ENCODE data around the gene TMEM131L. TPM values are rescaled to one million over a fixed set of nuclear protein-coding genes. Genes with fewer than 3 reads are reported as not detected.

TMEM131L gene
- total RNA-seq, 1 experiment from 2014 or later, result 14.6 TPM

DNA sequence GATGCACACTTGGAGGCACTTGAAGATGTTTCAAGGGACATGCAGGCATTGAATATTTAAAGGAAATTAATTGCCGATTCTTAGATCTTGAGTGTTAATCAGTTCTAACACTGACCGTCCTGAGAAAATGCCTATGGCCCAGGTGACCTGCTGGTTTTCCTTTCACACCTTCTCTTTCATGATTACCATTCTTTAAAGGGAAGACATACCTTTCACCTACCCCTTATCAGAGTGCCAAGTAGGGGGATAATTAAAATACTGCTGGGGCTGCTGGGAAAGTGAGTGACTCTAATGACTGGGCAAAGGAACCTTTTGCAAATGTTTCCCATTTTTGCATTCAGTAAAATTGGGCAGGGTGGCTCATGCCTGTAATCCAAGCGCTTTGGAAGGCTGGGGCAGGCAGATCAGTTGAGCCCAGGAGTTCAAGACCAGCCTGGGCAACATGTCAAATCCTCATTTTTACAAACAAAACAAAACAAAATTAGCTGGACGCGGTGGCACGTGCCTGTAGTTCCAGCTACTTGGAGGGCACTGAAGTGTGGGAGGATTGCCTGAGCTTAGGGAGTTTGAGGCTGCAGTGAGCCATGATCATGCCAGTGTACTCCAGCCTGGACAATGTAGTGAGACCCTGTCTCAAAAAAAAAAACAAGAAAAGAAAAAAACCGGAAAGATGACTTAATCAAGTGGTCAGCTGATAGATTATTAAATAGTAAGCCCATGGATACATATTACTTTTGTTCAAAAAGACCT, 44.3 kb downstream of the TMEM131L start:
- Histone ChIP-seq H4K5ac (ENCODE audit: insufficient read length, low read depth, low read length) (no peak overlapping the region), H3K27ac (ENCODE audit: insufficient read length, low read depth, low read length) (no peak overlapping the region), H3K4ac (ENCODE audit: low read depth, low read length) (no peak overlapping the region), H3K18ac (ENCODE audit: insufficient read length, low read depth, low read length) (no peak overlapping the region), H3T11ph (ENCODE audit: low read length) (no peak overlapping the region), H3K23ac (ENCODE audit: insufficient read length, low read depth, low read length) (no peak overlapping the region), H3K27me3 (ENCODE audit: insufficient read depth, low read length) (no peaks in the 10 kb centered on the region), H3K56ac (ENCODE audit: insufficient read length, low read depth, low read length) (no peak overlapping the region), H2BK15ac (ENCODE audit: low read depth, low read length) (no peak overlapping the region), H4K91ac (ENCODE audit: insufficient read length, low read depth, low read length) (no peak overlapping the region), H2BK12ac (ENCODE audit: insufficient read length, low read depth, low read length) (no peak overlapping the region), H3K9me3 (ENCODE audit: control insufficient read depth, low read depth, low read length) (no peaks in the 10 kb centered on the region), H3K79me2 (ENCODE audit: insufficient read depth, low read length) (no peaks in the 10 kb centered on the region), H3K9ac (ENCODE audit: extremely low read depth, insufficient read length, low read length) (no peak overlapping the region), H3K4me1 (ENCODE audit: insufficient read depth, low read length) (peaks cover 9% of the 10 kb centered on the region; the same call in 1 of the 2 replicates), H4K20me1 (ENCODE audit: control insufficient read depth, insufficient read depth, insufficient read length) (no peaks in the 10 kb centered on the region), H3K23me2 (ENCODE audit: insufficient read length, low read depth, low read length, poor library complexity, severe bottlenecking) (no peaks in the 10 kb centered on the region), H2BK5ac (ENCODE audit: insufficient read length, low read length) (no peak overlapping the region), H3K79me1 (ENCODE audit: insufficient read depth, low read depth, low read length, poor library complexity, severe bottlenecking) (no peaks in the 10 kb centered on the region), H2BK120ac (ENCODE audit: low read depth, low read length, poor library complexity, severe bottlenecking) (no peak overlapping the region), H4K8ac (replicated peaks; ENCODE audit: insufficient read length, low read depth, low read length) (no peak overlapping the region), H2AFZ (ENCODE audit: low read length) (no peak overlapping the region), H3K14ac (ENCODE audit: insufficient read depth, low read length) (no peak overlapping the region), H2BK20ac (ENCODE audit: low read depth, low read length, poor library complexity, severe bottlenecking) (no peak overlapping the region), H2AK5ac (ENCODE audit: insufficient read length, low read length) (no peak overlapping the region), H3K4me2 (ENCODE audit: insufficient read depth, insufficient read length, low read length) (no peak overlapping the region)
- Mint-ChIP-seq H3K4me3 (no peak overlapping the region), H3K4me1 (peaks cover 36 to 46% of the 10 kb centered on the region in 2 experiments), H3K9me3 (peaks cover 2 to 3% of the 10 kb centered on the region in 2 experiments; a peak in 2 of 5 replicates), H3K36me3 (ENCODE audit: insufficient read depth in 1 of 3, low read depth in 3 of 3) (peaks cover 8 to 15% (median 13%) of the 10 kb centered on the region in 3 experiments), H3K27ac (0 out of 7 replicates have a peak overlapping the region, but pooled peaks of 1 of the 3 experiments have one; percentile 40), H3K27me3 (ENCODE audit: low read depth) (no peaks in the 10 kb centered on the region)
- DNase-seq, result no peak
- WGBS (ENCODE audit: extremely low coverage, insufficient read length, low lambda C conversion rate), result no CpG with 5 or more reads among the region's 7 CpGs
- TF ChIP-seq, protein P1, sequence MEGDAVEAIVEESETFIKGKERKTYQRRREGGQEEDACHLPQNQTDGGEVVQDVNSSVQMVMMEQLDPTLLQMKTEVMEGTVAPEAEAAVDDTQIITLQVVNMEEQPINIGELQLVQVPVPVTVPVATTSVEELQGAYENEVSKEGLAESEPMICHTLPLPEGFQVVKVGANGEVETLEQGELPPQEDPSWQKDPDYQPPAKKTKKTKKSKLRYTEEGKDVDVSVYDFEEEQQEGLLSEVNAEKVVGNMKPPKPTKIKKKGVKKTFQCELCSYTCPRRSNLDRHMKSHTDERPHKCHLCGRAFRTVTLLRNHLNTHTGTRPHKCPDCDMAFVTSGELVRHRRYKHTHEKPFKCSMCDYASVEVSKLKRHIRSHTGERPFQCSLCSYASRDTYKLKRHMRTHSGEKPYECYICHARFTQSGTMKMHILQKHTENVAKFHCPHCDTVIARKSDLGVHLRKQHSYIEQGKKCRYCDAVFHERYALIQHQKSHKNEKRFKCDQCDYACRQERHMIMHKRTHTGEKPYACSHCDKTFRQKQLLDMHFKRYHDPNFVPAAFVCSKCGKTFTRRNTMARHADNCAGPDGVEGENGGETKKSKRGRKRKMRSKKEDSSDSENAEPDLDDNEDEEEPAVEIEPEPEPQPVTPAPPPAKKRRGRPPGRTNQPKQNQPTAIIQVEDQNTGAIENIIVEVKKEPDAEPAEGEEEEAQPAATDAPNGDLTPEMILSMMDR (conservative IDR thresholded peaks at IDR 0.05), result no peak

All from H9 (cell line).